ENCODE results near the gene PCNX2.
A peak's percentile ranks its signal among the peaks of the same experiment; 100 is the strongest.

PCNX2 gene

DNA sequence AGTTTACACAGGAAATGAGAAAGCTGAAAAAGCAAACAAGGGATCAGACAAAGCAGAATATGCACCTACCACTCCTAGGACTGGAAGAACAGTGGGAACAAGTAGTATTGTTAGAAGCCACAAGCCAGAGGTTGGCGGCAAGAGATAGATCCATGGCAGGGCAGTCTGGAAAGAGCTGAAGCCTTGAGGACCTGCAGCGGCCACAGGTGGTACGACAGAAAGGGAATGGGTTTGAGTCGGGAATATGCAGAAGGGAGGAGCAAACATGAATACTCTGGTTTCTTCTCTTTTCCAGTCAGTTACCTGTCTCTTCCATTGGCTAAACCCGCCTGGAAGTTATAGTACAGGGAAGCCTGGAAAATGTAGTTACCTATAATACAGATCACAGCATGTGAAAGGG, 3.9 kb upstream of the PCNX2 start:
- H3K4me3 ChIP-seq (ENCODE audit: low read depth, low read length): no peak overlapping the region
- TF ChIP-seq, protein P1, sequence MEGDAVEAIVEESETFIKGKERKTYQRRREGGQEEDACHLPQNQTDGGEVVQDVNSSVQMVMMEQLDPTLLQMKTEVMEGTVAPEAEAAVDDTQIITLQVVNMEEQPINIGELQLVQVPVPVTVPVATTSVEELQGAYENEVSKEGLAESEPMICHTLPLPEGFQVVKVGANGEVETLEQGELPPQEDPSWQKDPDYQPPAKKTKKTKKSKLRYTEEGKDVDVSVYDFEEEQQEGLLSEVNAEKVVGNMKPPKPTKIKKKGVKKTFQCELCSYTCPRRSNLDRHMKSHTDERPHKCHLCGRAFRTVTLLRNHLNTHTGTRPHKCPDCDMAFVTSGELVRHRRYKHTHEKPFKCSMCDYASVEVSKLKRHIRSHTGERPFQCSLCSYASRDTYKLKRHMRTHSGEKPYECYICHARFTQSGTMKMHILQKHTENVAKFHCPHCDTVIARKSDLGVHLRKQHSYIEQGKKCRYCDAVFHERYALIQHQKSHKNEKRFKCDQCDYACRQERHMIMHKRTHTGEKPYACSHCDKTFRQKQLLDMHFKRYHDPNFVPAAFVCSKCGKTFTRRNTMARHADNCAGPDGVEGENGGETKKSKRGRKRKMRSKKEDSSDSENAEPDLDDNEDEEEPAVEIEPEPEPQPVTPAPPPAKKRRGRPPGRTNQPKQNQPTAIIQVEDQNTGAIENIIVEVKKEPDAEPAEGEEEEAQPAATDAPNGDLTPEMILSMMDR (conservative IDR thresholded peaks at IDR 0.05; ENCODE audit: low read depth, low read length): no peak
- no peak for DNase-seq (ENCODE audit: low read depth)

DNA sequence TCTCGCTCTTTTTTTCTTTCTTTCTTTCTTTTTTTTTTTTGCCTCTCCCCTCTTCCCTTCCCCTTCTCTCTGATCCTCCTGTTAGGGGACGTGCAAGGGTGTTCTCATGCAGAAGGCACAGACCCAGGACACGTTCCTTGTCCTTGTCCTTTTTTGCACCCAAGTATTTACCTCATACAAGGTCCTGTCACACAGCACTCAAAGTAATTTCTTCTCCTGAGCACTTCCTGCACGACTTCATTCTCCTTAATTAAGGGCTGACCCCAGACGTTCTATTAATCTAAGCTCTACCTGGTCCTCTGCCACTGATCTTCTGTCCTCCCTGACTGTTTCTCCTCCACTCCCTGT, 424 bp upstream of the PCNX2 start:
- no peak for DNase-seq (ENCODE audit: low read depth)
- TF ChIP-seq, protein P1 (conservative IDR thresholded peaks at IDR 0.05; ENCODE audit: low read depth, low read length): no peak
- peak overlapping the region; percentile 80 for H3K4me3 ChIP-seq (ENCODE audit: low read depth, low read length)

DNA sequence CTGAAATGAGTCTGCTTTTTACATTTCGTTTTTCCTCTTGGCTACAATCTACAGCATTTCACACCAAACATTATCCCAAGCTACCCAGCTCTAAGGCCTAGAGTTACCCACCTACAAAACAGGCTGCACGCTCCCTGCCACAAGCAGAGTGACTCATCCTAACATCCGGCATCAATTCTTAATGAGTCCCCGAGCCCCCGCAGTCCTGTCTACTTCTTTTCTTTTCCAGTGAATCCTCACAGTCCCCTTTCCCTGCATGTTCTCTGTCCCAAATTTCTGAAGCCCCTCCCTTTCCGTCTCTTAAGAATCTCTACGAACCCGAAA, 650 bp downstream of the PCNX2 start:
- H3K4me3 ChIP-seq (ENCODE audit: low read depth, low read length): peak overlapping the region; percentile 80
- peak; percentile 64 for DNase-seq (ENCODE audit: low read depth)
- TF ChIP-seq, protein P1 (conservative IDR thresholded peaks at IDR 0.05; ENCODE audit: low read depth, low read length): no peak

DNA sequence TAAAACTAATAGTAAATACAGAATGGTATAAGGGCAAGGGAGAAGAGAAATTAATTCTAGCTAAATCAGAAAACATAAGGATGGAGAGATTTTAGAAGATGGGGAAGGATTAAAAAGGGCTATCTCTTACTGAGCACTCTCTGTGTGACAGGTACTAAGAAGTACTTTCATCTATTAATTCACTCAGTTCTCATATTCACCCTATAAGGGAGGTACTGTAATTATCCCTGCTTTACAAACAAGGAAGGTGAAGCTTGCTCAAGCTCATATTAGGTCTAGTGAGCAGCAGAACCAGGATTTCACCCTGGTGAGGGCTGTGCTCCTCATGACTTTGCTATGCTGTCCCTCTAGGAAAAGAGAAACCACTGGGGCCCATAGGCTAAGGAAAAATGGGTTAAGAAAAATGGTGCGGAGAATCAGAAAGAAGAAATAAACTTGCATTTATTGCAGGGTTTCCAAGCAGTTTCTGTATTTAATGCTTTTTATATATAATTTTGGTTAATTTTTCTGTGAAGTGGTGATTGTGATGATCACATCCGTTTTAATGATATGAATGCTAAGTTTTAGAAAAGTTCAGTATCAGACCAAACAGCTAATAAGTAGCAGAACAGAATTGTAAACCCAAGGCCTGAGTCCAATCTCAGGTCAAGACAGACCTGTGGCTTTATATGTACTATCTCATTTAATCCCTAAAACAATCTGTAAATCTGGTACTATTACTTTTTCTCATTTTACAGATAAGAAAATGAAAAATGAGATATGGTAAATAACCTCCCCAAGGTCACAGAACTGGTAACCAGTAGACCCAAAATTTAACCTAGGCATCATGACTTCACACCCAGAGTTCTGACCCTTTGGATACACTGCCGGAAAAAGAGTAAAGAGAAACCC, 1.7 kb downstream of the PCNX2 start:
- H3K4me3 ChIP-seq (ENCODE audit: low read depth, low read length): no peak overlapping the region
- TF ChIP-seq, protein P1 (conservative IDR thresholded peaks at IDR 0.05; ENCODE audit: low read depth, low read length): no peak
- peak; percentile 14 for DNase-seq (ENCODE audit: low read depth)

DNA sequence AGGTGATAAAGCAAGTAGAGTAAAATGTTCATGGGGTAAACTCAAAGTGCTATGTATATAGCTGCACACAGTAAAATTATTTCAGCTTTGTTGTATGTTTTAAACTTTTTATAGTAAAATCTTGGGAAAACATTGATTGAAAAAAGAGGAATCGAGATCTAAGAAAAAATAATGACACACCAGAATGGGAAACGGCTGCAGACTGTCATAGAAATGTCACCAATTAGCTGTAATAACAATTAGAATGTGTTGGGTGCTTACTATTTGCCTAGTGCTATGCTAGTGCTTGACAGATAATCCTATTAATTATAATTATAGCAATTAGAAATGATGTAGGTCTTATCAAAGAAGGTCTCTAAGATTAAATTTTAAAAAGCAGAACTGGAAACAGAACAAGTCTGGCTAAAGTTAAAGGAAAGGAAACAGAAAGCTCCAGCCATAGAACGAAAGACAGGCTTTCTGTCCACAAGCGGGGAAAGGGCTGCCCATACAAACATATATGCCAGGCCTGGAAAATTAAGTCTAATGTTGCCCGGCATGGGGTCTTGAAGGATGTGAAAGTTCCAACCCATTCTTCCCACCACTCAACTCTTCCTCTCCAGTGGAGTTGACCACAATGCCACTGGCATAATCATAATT, 5.0 kb downstream of the PCNX2 start:
- TF ChIP-seq, protein P1 (conservative IDR thresholded peaks at IDR 0.05; ENCODE audit: low read depth, low read length): no peak
- H3K4me3 ChIP-seq (ENCODE audit: low read depth, low read length): no peak overlapping the region
- no peak for DNase-seq (ENCODE audit: low read depth)

DNA sequence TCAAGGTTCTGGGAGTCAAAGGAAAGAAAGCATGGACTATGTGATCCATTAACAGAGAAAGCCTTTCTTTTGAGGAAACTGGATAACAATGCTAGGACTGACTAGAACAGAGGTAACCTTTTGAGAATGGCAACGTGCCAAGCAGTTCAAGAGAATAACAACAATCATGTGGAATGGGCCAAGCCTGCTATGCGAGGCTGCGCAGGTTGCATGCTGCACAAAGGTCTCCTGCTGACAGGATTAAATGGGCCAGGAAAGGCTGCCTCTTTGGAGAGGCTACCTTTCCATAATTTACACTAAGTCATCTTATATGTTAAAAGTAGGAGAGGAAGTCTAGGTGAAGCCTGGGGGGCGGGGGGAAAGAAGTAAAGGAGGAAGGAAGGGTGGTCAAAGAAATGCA, 5.8 kb downstream of the PCNX2 start:
- TF ChIP-seq, protein P1 (conservative IDR thresholded peaks at IDR 0.05; ENCODE audit: low read depth, low read length): no peak
- no peak for DNase-seq (ENCODE audit: low read depth)
- H3K4me3 ChIP-seq (ENCODE audit: low read depth, low read length): no peak overlapping the region

DNA sequence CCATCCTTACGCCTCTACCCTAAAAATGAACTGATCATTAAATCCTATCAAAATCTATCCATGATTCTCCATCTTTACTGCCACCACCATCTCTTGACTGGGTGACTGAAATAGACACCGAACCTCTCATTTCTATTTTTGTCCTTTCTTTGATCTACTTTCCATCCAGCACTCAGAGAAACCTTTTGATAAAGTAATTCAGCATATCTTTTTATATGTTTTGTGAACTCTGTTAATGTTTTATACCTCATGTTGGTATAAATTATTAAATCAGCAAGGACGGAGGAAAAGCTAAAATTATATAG, 13.0 kb downstream of the PCNX2 start:
- TF ChIP-seq, protein P1 (conservative IDR thresholded peaks at IDR 0.05; ENCODE audit: low read depth, low read length): no peak
- no peak overlapping the region for H3K4me3 ChIP-seq (ENCODE audit: low read depth, low read length)
- DNase-seq (ENCODE audit: low read depth): no peak

Data from choroid plexus epithelial cell (primary cell).